ENCODE results near the gene TRMT2A.

- TF ChIP-seq CTCF (IDR thresholded peaks at IDR 0.05; ENCODE audit: control extremely low read depth in 1 of 3, insufficient read depth in 1 of 3, low read depth in 1 of 3, low read length in 3 of 3) (no peak), MAFK (IDR thresholded peaks at IDR 0.05; ENCODE audit: low read depth, low read length) (no peak), SP4 (IDR thresholded peaks at IDR 0.05; ENCODE audit: low read length) (no peak), POLR2AphosphoS5 (IDR thresholded peaks at IDR 0.05; ENCODE audit: low read depth, low read length) (no peak)
Measured at GRCh38 chr22:20091690-20092476, 25.1 kb downstream of the TRMT2A start.
